Neural crest cell (in vitro differentiated cells): Measurements from ENCODE around the gene MAMSTR. TPM values are rescaled to one million over a fixed set of nuclear protein-coding genes. Genes with fewer than 3 reads are reported as not detected.

Experiments
- DNase-seq: peaks from one replicate; pipeline ENCODE4 v3.0.0; 2021; ENCODE audit warnings: low read depth, mixed read lengths, low spot score
- H3K27ac Mint-ChIP-seq: one replicate; pipeline ENCODE4 v1.8.0; 2021; ENCODE audit warnings: mild to moderate bottlenecking, mixed read lengths; ENCODE audit not compliant: unreplicated experiment
- H3K27me3 Mint-ChIP-seq: 2 replicates; pipeline ENCODE4 v1.8.0; 2021; ENCODE audit warnings: low read depth, mild to moderate bottlenecking, mixed read lengths
- H3K36me3 Mint-ChIP-seq: 2 replicates; pipeline ENCODE4 v1.8.0; 2021; ENCODE audit warnings: low read depth, mild to moderate bottlenecking, mixed read lengths
- H3K4me1 Mint-ChIP-seq: 2 replicates; pipeline ENCODE4 v1.8.0; 2021; ENCODE audit warnings: mixed read lengths
- H3K4me3 Mint-ChIP-seq: one replicate; pipeline ENCODE4 v1.8.0; 2021; ENCODE audit warnings: mild to moderate bottlenecking, mixed read lengths
- H3K9me3 Mint-ChIP-seq: 2 replicates; pipeline ENCODE4 v1.8.0; 2021; ENCODE audit warnings: mixed read lengths
- CTCF ChIP-seq: fragments of 200-600 bp; sonication (generic); conservative IDR thresholded peaks from 2 replicates; pipeline ENCODE4 v1.5.0; 2021; ENCODE audit warnings: antibody characterized with exemption, mild to moderate bottlenecking
- total RNA-seq: library from RNA; stranded (reverse); gene quantifications from 2 replicates; pipeline ENCODE4 v1.2.1, GENCODE V29; 2021

MAMSTR gene
- total RNA-seq, 1 donor from 2014 or later = 2.4 TPM

- H3K36me3 Mint-ChIP-seq = no peaks in the 10 kb centered on the region
- H3K9me3 Mint-ChIP-seq = peaks cover 6% of the 10 kb centered on the region
- no peak for TF ChIP-seq CTCF
- no peak overlapping the region for H3K4me3 Mint-ChIP-seq
- H3K4me1 Mint-ChIP-seq = no peaks in the 10 kb centered on the region
- no peaks in the 10 kb centered on the region for H3K27me3 Mint-ChIP-seq
- no peak for DNase-seq
- H3K27ac Mint-ChIP-seq = no peak overlapping the region
Measured at GRCh38 chr19:48664476-48664875, 55.0 kb downstream of the MAMSTR start.

GRCh38 chr19:48663667-48664066 is 55.9 kb downstream of the MAMSTR start:
- no peak overlapping the region for H3K27ac Mint-ChIP-seq
- no peaks in the 10 kb centered on the region for H3K4me1 Mint-ChIP-seq
- no peak for TF ChIP-seq CTCF
- peaks cover 4% of the 10 kb centered on the region for H3K9me3 Mint-ChIP-seq
- H3K4me3 Mint-ChIP-seq = no peak overlapping the region
- H3K27me3 Mint-ChIP-seq = no peaks in the 10 kb centered on the region
- H3K36me3 Mint-ChIP-seq = no peaks in the 10 kb centered on the region
- no peak for DNase-seq

Other genes with a start within 250 kb of the MAMSTR start
- 3.1 and 3.3 TPM in 2 replicates for gene LMTK3, start 207.9 kb downstream of the MAMSTR start, total RNA-seq
- gene SULT2B1, start 167.6 kb downstream of the MAMSTR start, total RNA-seq = not detected in 2 replicates
- gene SPACA4, start 113.0 kb downstream of the MAMSTR start, total RNA-seq = not detected in 2 replicates
- gene FAM83E, start 104.6 kb downstream of the MAMSTR start, total RNA-seq = 5.9 and 6.1 TPM in 2 replicates
- 1,772 and 1,774 TPM in 2 replicates for gene RPL18, start 100.5 kb downstream of the MAMSTR start, total RNA-seq
- gene SPHK2, start 100.2 kb downstream of the MAMSTR start, total RNA-seq = 48.5 and 50.3 TPM in 2 replicates
- gene DBP, start 82.3 kb downstream of the MAMSTR start, total RNA-seq = 4.9 and 5.2 TPM in 2 replicates
- 11.4 and 13.0 TPM in 2 replicates for gene CA11, start 73.5 kb downstream of the MAMSTR start, total RNA-seq
- 0.50 and 0.75 TPM in 2 replicates for gene NTN5, start 46.7 kb downstream of the MAMSTR start, total RNA-seq
- gene FUT2, start 23.8 kb downstream of the MAMSTR start, total RNA-seq = not detected in 2 replicates
- gene RASIP1, start 20.9 kb upstream of the MAMSTR start, total RNA-seq = 0.59 and 1.0 TPM in 2 replicates
- gene IZUMO1, start 27.2 kb upstream of the MAMSTR start, total RNA-seq = 0.23 TPM in 1 of 2 replicates, not detected in the other
- gene FUT1, start 32.9 kb upstream of the MAMSTR start, total RNA-seq = 0.51 and 0.59 TPM in 2 replicates
- gene FGF21, start 35.8 kb upstream of the MAMSTR start, total RNA-seq = not detected in 2 replicates
- gene BCAT2, start 91.3 kb upstream of the MAMSTR start, total RNA-seq = 40.3 and 40.4 TPM in 2 replicates
- gene HSD17B14, start 116.8 kb upstream of the MAMSTR start, total RNA-seq = 4.2 and 6.6 TPM in 2 replicates
- gene PLEKHA4, start 148.9 kb upstream of the MAMSTR start, total RNA-seq = 38.1 and 41.8 TPM in 2 replicates
- gene PPP1R15A, start 152.7 kb upstream of the MAMSTR start, total RNA-seq = 27.5 and 27.8 TPM in 2 replicates
- not detected in 2 replicates for gene TULP2, start 179.0 kb upstream of the MAMSTR start, total RNA-seq
- gene NUCB1, start 180.6 kb upstream of the MAMSTR start, total RNA-seq = 102 and 108 TPM in 2 replicates
- 0.47 and 0.82 TPM in 2 replicates for gene DHDH, start 214.0 kb upstream of the MAMSTR start, total RNA-seq
- 150 and 171 TPM in 2 replicates for gene BAX, start 235.2 kb upstream of the MAMSTR start, total RNA-seq
- 908 and 1,003 TPM in 2 replicates for gene FTL, start 245.6 kb upstream of the MAMSTR start, total RNA-seq